Hepatocyte (in vitro differentiated cells): ENCODE measurements around the gene ZDHHC16.

ENCODE experiments used
- EZH2 ChIP-seq: fragments of 200-600 bp; sonication (generic); IDR thresholded peaks from 2 replicates; pipeline ENCODE4 v1.6.1; 2016; ENCODE audit warnings: antibody characterized with exemption, mild to moderate bottlenecking, borderline replicate concordance
- EZH2phosphoT487 ChIP-seq: fragments of 200-600 bp; sonication (generic); IDR thresholded peaks from one replicate; pipeline ENCODE4 v1.6.1; 2018; ENCODE audit warnings: antibody characterized with exemption, mild to moderate bottlenecking, low read depth, moderate library complexity; ENCODE audit not compliant: unreplicated experiment, severe bottlenecking
- TF ChIP-seq, protein P1 (sequence below): fragments of 200-600 bp; sonication (generic); IDR thresholded peaks from 2 replicates; pipeline ENCODE4 v1.5.1; 2016; ENCODE audit warnings: antibody characterized with exemption, mild to moderate bottlenecking; ENCODE audit not compliant: poor library complexity

DNA sequence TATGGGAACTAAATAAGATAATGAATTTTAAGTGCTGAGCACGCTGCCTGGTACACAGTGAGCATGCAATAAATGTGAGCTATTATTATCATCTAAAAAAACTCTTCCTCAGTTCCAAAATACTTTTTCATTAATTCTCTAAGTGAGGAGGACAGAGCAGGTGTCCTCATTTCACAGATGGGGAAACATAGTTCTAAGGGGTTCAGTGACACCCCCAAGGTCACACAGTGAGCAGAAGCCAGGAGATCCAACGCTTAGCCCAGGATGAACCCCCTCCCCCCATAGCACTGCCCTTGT lies 38.1 kb upstream of the ZDHHC16 start:
- TF ChIP-seq, protein P1, sequence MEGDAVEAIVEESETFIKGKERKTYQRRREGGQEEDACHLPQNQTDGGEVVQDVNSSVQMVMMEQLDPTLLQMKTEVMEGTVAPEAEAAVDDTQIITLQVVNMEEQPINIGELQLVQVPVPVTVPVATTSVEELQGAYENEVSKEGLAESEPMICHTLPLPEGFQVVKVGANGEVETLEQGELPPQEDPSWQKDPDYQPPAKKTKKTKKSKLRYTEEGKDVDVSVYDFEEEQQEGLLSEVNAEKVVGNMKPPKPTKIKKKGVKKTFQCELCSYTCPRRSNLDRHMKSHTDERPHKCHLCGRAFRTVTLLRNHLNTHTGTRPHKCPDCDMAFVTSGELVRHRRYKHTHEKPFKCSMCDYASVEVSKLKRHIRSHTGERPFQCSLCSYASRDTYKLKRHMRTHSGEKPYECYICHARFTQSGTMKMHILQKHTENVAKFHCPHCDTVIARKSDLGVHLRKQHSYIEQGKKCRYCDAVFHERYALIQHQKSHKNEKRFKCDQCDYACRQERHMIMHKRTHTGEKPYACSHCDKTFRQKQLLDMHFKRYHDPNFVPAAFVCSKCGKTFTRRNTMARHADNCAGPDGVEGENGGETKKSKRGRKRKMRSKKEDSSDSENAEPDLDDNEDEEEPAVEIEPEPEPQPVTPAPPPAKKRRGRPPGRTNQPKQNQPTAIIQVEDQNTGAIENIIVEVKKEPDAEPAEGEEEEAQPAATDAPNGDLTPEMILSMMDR = no peak
- TF ChIP-seq EZH2phosphoT487 (no peak), EZH2 (no peak)
